ENCODE measurements around the gene PRDM2.

PRDM2 gene

DNA sequence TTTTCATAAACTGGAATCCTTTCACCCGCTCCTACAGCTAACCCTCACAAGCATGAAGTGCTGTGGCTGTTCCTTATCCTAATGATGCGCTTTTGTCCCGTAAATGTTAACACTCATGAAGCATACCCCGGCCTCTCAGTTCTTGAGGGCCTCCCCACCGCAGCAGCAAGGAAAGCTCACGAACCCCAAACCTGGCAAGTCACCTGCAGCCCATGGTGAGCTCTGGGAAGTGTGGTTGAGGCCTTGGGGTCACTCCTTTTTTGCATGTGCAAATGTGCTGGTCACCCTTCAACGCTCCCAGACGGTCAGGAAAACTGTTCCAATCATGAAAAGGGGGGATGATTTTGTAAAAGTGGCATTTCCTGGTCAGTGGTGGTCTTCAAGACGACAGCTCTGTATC lies 124.6 kb downstream of the PRDM2 start:
- ATAC-seq, result no peak
- TF ChIP-seq PPARA (CRISPR knock-in tag; IDR thresholded peaks at IDR 0.05; ENCODE audit: borderline replicate concordance) (no peak), BACH2 (CRISPR knock-in tag; IDR thresholded peaks at IDR 0.05; ENCODE audit: borderline replicate concordance) (no peak), TOX (CRISPR knock-in tag; IDR thresholded peaks at IDR 0.05; ENCODE audit: borderline replicate concordance) (no peak), OSR1 (CRISPR knock-in tag; IDR thresholded peaks at IDR 0.05) (no peak), TCF4 (CRISPR knock-in tag; IDR thresholded peaks at IDR 0.05; ENCODE audit: borderline replicate concordance) (no peak), ISL1 (CRISPR knock-in tag; IDR thresholded peaks at IDR 0.05) (no peak), ZFP3 (CRISPR knock-in tag; IDR thresholded peaks at IDR 0.05) (no peak), ZFP30 (CRISPR knock-in tag; IDR thresholded peaks at IDR 0.05) (no peak), ESRRG (CRISPR knock-in tag; IDR thresholded peaks at IDR 0.05) (no peak)
- TF ChIP-seq, protein P1, sequence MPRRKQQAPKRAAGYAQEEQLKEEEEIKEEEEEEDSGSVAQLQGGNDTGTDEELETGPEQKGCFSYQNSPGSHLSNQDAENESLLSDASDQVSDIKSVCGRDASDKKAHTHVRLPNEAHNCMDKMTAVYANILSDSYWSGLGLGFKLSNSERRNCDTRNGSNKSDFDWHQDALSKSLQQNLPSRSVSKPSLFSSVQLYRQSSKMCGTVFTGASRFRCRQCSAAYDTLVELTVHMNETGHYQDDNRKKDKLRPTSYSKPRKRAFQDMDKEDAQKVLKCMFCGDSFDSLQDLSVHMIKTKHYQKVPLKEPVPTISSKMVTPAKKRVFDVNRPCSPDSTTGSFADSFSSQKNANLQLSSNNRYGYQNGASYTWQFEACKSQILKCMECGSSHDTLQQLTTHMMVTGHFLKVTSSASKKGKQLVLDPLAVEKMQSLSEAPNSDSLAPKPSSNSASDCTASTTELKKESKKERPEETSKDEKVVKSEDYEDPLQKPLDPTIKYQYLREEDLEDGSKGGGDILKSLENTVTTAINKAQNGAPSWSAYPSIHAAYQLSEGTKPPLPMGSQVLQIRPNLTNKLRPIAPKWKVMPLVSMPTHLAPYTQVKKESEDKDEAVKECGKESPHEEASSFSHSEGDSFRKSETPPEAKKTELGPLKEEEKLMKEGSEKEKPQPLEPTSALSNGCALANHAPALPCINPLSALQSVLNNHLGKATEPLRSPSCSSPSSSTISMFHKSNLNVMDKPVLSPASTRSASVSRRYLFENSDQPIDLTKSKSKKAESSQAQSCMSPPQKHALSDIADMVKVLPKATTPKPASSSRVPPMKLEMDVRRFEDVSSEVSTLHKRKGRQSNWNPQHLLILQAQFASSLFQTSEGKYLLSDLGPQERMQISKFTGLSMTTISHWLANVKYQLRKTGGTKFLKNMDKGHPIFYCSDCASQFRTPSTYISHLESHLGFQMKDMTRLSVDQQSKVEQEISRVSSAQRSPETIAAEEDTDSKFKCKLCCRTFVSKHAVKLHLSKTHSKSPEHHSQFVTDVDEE (CRISPR knock-in tag; IDR thresholded peaks at IDR 0.05), result no peak

DNA sequence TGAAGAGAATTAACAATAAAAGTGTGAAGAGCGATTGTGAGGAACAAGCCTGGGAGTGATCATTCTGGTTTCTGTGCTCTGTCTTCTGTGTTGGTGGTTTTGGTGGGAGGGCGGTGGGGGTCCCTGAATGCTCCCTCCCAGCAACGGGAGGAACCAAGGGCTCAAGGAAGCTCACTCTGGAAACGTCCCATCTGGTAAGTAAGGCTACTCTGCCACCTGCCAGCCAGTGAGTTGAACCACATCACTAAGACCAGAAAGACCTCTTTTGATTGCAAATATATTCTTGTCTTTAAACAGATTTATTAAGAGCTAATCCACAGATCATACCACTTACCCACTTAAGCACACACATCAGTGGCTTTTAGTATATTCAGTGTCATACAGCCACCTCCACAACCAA lies 125.0 kb downstream of the PRDM2 start:
- TF ChIP-seq ZNF70 (CRISPR knock-in tag; IDR thresholded peaks at IDR 0.05), result no peak
- TF ChIP-seq, protein P2, sequence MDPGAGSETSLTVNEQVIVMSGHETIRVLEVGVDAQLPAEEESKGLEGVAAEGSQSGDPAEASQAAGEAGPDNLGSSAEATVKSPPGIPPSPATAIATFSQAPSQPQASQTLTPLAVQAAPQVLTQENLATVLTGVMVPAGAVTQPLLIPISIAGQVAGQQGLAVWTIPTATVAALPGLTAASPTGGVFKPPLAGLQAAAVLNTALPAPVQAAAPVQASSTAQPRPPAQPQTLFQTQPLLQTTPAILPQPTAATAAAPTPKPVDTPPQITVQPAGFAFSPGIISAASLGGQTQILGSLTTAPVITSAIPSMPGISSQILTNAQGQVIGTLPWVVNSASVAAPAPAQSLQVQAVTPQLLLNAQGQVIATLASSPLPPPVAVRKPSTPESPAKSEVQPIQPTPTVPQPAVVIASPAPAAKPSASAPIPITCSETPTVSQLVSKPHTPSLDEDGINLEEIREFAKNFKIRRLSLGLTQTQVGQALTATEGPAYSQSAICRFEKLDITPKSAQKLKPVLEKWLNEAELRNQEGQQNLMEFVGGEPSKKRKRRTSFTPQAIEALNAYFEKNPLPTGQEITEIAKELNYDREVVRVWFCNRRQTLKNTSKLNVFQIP (CRISPR knock-in tag; IDR thresholded peaks at IDR 0.05; ENCODE audit: borderline replicate concordance, low read depth), result no peak
- no peak for TF ChIP-seq ISL1 (CRISPR knock-in tag; IDR thresholded peaks at IDR 0.05)
- TF ChIP-seq ZC3H10 (CRISPR knock-in tag; IDR thresholded peaks at IDR 0.05), result no peak
- TF ChIP-seq SNAI2 (CRISPR knock-in tag; IDR thresholded peaks at IDR 0.05), result no peak
- TF ChIP-seq ZFP30 (CRISPR knock-in tag; IDR thresholded peaks at IDR 0.05), result no peak
- TF ChIP-seq, protein P3, sequence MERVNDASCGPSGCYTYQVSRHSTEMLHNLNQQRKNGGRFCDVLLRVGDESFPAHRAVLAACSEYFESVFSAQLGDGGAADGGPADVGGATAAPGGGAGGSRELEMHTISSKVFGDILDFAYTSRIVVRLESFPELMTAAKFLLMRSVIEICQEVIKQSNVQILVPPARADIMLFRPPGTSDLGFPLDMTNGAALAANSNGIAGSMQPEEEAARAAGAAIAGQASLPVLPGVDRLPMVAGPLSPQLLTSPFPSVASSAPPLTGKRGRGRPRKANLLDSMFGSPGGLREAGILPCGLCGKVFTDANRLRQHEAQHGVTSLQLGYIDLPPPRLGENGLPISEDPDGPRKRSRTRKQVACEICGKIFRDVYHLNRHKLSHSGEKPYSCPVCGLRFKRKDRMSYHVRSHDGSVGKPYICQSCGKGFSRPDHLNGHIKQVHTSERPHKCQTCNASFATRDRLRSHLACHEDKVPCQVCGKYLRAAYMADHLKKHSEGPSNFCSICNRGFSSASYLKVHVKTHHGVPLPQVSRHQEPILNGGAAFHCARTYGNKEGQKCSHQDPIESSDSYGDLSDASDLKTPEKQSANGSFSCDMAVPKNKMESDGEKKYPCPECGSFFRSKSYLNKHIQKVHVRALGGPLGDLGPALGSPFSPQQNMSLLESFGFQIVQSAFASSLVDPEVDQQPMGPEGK (CRISPR knock-in tag; IDR thresholded peaks at IDR 0.05; ENCODE audit: borderline replicate concordance), result no peak
- TF ChIP-seq TCF4 (CRISPR knock-in tag; IDR thresholded peaks at IDR 0.05; ENCODE audit: borderline replicate concordance), result no peak
- no peak for TF ChIP-seq BACH2 (CRISPR knock-in tag; IDR thresholded peaks at IDR 0.05; ENCODE audit: borderline replicate concordance)
- no peak for TF ChIP-seq CSDC2 (CRISPR knock-in tag; IDR thresholded peaks at IDR 0.05)
- no peak for TF ChIP-seq ZFP3 (CRISPR knock-in tag; IDR thresholded peaks at IDR 0.05)
- no peak for TF ChIP-seq ZNF8 (CRISPR knock-in tag; IDR thresholded peaks at IDR 0.05)
- TF ChIP-seq TOX (CRISPR knock-in tag; IDR thresholded peaks at IDR 0.05; ENCODE audit: borderline replicate concordance), result no peak
- no peak for TF ChIP-seq GLIS3 (CRISPR knock-in tag; IDR thresholded peaks at IDR 0.05)
- TF ChIP-seq, protein P4, sequence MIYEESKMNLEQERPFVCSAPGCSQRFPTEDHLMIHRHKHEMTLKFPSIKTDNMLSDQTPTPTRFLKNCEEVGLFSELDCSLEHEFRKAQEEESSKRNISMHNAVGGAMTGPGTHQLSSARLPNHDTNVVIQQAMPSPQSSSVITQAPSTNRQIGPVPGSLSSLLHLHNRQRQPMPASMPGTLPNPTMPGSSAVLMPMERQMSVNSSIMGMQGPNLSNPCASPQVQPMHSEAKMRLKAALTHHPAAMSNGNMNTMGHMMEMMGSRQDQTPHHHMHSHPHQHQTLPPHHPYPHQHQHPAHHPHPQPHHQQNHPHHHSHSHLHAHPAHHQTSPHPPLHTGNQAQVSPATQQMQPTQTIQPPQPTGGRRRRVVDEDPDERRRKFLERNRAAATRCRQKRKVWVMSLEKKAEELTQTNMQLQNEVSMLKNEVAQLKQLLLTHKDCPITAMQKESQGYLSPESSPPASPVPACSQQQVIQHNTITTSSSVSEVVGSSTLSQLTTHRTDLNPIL (CRISPR knock-in tag; IDR thresholded peaks at IDR 0.05; ENCODE audit: low read depth), result no peak
- no peak for TF ChIP-seq PPARA (CRISPR knock-in tag; IDR thresholded peaks at IDR 0.05; ENCODE audit: borderline replicate concordance)
- no peak for TF ChIP-seq OSR1 (CRISPR knock-in tag; IDR thresholded peaks at IDR 0.05)
- TF ChIP-seq RARB (CRISPR knock-in tag; IDR thresholded peaks at IDR 0.05), result no peak
- TF ChIP-seq, protein P5, sequence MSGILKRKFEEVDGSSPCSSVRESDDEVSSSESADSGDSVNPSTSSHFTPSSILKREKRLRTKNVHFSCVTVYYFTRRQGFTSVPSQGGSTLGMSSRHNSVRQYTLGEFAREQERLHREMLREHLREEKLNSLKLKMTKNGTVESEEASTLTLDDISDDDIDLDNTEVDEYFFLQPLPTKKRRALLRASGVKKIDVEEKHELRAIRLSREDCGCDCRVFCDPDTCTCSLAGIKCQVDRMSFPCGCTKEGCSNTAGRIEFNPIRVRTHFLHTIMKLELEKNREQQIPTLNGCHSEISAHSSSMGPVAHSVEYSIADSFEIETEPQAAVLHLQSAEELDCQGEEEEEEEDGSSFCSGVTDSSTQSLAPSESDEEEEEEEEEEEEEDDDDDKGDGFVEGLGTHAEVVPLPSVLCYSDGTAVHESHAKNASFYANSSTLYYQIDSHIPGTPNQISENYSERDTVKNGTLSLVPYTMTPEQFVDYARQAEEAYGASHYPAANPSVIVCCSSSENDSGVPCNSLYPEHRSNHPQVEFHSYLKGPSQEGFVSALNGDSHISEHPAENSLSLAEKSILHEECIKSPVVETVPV (CRISPR knock-in tag; IDR thresholded peaks at IDR 0.05), result no peak
- no peak for TF ChIP-seq ZNF565 (CRISPR knock-in tag; conservative IDR thresholded peaks at IDR 0.05; ENCODE audit: low read depth)
- ATAC-seq, result no peak

DNA sequence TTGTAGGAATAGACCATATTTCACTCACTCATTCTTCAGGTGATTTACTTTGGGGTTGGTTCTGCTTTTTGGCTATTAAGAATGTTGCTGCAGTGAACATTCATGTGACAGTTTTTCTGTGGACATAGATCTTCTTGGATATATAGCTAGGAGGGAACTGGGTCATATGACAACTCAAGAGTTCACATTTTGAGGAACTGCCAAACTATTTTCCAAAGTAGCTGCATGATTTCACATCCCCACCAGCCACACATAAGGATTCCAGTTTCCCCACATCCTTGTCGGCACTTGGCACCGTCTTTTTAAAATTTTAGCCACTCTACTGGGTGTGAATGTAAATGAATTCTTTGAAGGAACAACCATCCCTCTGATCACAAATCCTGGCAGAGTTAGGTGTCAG lies 126.0 kb downstream of the PRDM2 start:
- no peak for ATAC-seq

More for the DNA sequence above, 126.0 kb downstream of the PRDM2 start:
- TF ChIP-seq OSR1 (CRISPR knock-in tag; IDR thresholded peaks at IDR 0.05), result no peak
- TF ChIP-seq, protein P3 (CRISPR knock-in tag; IDR thresholded peaks at IDR 0.05; ENCODE audit: borderline replicate concordance), result no peak

Data from SK-N-SH treated with all-trans-retinoic acid at 6 μM for 48 hours (cell line).